C4-2B (cell line): ENCODE measurements around the gene ALDH18A1.

Experiments used
- CTCF ChIP-seq: fragments of 450-650 bp; conservative IDR thresholded peaks from 2 replicates; pipeline ENCODE4 v1.5.1; 2017; ENCODE audit warnings: mild to moderate bottlenecking
- ZFX ChIP-seq: fragments of 450-650 bp; IDR thresholded peaks from 2 replicates; pipeline ENCODE4 v1.6.1; 2017

- no peak for TF ChIP-seq CTCF
- no peak for TF ChIP-seq ZFX
These were observed 87.1 kb downstream of the ALDH18A1 start for GRCh38 chr10:95569368-95569767.
